Measurements from ENCODE around the gene PSMC6. TPM values are rescaled to one million over a fixed set of nuclear protein-coding genes. Genes with fewer than 3 reads are reported as not detected.

Gene PSMC6
- total and polyA plus RNA-seq, 2 of the 13 experiments (the other 11 are each of a cell fraction or from before 2014, with no cell fraction given), result 90.0 to 210 TPM

- TF ChIP-seq ATRX (CRISPR knock-in tag; IDR thresholded peaks at IDR 0.05; ENCODE audit: borderline replicate concordance), result no peak
- peak; percentile 94 for TF ChIP-seq ASH2L (IDR thresholded peaks at IDR 0.05; ENCODE audit: insufficient read length, low read depth, low read length)
- no peak for TF ChIP-seq ZNF761 (CRISPR knock-in tag; conservative IDR thresholded peaks at IDR 0.05)
- TF ChIP-seq GMEB1 (CRISPR knock-in tag; IDR thresholded peaks at IDR 0.05; ENCODE audit: borderline replicate concordance), result no peak; the same call in 1 of the 2 replicates
- TF ChIP-seq JUNB (CRISPR knock-in tag; IDR thresholded peaks at IDR 0.05; ENCODE audit: borderline replicate concordance), result no peak
- no peak for TF ChIP-seq ONECUT2 (CRISPR knock-in tag; IDR thresholded peaks at IDR 0.05)
- 0 out of 2 replicates have a peak, but pooled peaks have one; percentile 31 for TF ChIP-seq ZNF768 (CRISPR knock-in tag; IDR thresholded peaks at IDR 0.05)
- TF ChIP-seq ZNF18 (CRISPR knock-in tag; IDR thresholded peaks at IDR 0.05; ENCODE audit: insufficient replicate concordance), result no peak
- TF ChIP-seq SMARCC2 (IDR thresholded peaks at IDR 0.05), result no peak
- TF ChIP-seq ZBTB7B (CRISPR knock-in tag; IDR thresholded peaks at IDR 0.05), result no peak; the same call in 1 of the 2 replicates
- TF ChIP-seq CHCHD3 (CRISPR knock-in tag; IDR thresholded peaks at IDR 0.05), result no peak
- no peak for TF ChIP-seq POLR2A (IDR thresholded peaks at IDR 0.05; ENCODE audit: insufficient read depth in 1 of 2, low read depth in 2 of 2, low read length in 2 of 2)
- TF ChIP-seq MAFF (IDR thresholded peaks at IDR 0.05; ENCODE audit: low read depth, low read length), result no peak
- no peak for TF ChIP-seq ZNF160 (CRISPR knock-in tag; IDR thresholded peaks at IDR 0.05)
- TF ChIP-seq POGK (CRISPR knock-in tag; conservative IDR thresholded peaks at IDR 0.05), result peak; percentile 52; the same call in 1 of the 2 replicates
- no peak for TF ChIP-seq MEIS1 (CRISPR knock-in tag; IDR thresholded peaks at IDR 0.05; ENCODE audit: borderline replicate concordance)
- TF ChIP-seq SRSF9 (IDR thresholded peaks at IDR 0.05; ENCODE audit: borderline replicate concordance, insufficient read depth, low read depth, low read length, poor library complexity, severe bottlenecking), result no peak
- no peak for TF ChIP-seq HNF1B (CRISPR knock-in tag; IDR thresholded peaks at IDR 0.05)
- no peak for TF ChIP-seq ATF6 (CRISPR knock-in tag; conservative IDR thresholded peaks at IDR 0.05)
- no peak for TF ChIP-seq IRX3 (CRISPR knock-in tag; IDR thresholded peaks at IDR 0.05; ENCODE audit: borderline replicate concordance, low read depth)
Measured at GRCh38 chr14:52694761-52695480, 12.1 kb upstream of the PSMC6 start (continued).

All from HepG2 (cell line).